ENCODE measurements around the gene TM7SF2. TPM values are rescaled to one million over a fixed set of nuclear protein-coding genes. Genes with fewer than 3 reads are reported as not detected.
A peak's percentile ranks its signal among the peaks of the same experiment; 100 is the strongest.

Gene TM7SF2
- total and polyA plus RNA-seq, 2 of the 13 experiments (the other 11 are each of a cell fraction or from before 2014, with no cell fraction given) = 56.0 to 66.9 TPM

DNA sequence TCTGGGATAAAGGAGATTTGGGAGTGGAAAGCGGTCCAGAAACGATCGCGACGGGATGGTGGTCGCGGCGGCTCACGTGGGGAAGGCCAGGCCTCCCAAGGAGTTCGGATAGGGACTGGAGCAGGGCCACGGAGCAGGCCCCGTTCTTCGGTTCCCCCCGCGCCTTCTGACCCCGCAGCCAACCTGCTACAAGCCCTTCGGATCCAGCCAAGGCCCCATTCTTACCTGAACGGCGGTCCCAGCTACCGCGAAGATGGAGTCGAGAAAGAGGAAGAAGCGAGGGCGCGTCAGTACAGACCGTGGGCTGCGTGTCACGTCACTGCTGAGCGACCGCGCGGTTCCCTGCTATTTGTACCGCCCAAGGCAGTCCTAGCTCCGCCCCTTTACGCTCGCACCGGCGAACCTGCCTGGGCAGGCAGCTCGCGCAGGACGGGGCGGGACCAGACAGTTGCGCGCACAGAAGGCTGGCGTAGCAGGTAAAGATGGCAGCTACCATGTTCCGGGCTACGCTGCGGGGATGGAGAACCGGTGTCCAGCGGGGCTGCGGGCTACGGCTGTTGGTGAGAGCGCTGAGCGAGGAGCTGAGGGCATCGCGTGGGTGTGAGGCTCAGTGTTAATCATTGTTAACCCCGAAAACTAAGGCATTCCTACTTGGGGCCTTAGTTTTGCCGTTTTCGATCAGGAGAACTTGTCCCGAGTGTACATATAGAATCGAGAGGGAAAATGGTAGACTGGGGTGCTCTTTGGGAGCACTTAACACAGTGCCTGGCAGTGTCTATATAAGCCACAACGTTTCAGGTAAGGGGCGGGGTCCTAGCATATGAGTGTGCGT is 10.4 kb downstream of the TM7SF2 start, which contains the start of the genes FAU and MRPL49 (continued):
- TF ChIP-seq TSC22D2 (CRISPR knock-in tag; IDR thresholded peaks at IDR 0.05; ENCODE audit: borderline replicate concordance) = no peak
- no peak for TF ChIP-seq ZMYM3 (CRISPR knock-in tag; IDR thresholded peaks at IDR 0.05)
- TF ChIP-seq, protein P1, sequence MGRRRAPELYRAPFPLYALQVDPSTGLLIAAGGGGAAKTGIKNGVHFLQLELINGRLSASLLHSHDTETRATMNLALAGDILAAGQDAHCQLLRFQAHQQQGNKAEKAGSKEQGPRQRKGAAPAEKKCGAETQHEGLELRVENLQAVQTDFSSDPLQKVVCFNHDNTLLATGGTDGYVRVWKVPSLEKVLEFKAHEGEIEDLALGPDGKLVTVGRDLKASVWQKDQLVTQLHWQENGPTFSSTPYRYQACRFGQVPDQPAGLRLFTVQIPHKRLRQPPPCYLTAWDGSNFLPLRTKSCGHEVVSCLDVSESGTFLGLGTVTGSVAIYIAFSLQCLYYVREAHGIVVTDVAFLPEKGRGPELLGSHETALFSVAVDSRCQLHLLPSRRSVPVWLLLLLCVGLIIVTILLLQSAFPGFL (CRISPR knock-in tag; IDR thresholded peaks at IDR 0.05) = no peak
- TF ChIP-seq, protein P2, sequence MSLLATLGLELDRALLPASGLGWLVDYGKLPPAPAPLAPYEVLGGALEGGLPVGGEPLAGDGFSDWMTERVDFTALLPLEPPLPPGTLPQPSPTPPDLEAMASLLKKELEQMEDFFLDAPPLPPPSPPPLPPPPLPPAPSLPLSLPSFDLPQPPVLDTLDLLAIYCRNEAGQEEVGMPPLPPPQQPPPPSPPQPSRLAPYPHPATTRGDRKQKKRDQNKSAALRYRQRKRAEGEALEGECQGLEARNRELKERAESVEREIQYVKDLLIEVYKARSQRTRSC (CRISPR knock-in tag; IDR thresholded peaks at IDR 0.05; ENCODE audit: low read depth) = peak; percentile 65; the same call in 1 of the 2 replicates
- TF ChIP-seq, protein P3, sequence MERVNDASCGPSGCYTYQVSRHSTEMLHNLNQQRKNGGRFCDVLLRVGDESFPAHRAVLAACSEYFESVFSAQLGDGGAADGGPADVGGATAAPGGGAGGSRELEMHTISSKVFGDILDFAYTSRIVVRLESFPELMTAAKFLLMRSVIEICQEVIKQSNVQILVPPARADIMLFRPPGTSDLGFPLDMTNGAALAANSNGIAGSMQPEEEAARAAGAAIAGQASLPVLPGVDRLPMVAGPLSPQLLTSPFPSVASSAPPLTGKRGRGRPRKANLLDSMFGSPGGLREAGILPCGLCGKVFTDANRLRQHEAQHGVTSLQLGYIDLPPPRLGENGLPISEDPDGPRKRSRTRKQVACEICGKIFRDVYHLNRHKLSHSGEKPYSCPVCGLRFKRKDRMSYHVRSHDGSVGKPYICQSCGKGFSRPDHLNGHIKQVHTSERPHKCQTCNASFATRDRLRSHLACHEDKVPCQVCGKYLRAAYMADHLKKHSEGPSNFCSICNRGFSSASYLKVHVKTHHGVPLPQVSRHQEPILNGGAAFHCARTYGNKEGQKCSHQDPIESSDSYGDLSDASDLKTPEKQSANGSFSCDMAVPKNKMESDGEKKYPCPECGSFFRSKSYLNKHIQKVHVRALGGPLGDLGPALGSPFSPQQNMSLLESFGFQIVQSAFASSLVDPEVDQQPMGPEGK (CRISPR knock-in tag; IDR thresholded peaks at IDR 0.05) = peak; percentile 42; the same call in 1 of the 2 replicates
- TF ChIP-seq, protein P4, sequence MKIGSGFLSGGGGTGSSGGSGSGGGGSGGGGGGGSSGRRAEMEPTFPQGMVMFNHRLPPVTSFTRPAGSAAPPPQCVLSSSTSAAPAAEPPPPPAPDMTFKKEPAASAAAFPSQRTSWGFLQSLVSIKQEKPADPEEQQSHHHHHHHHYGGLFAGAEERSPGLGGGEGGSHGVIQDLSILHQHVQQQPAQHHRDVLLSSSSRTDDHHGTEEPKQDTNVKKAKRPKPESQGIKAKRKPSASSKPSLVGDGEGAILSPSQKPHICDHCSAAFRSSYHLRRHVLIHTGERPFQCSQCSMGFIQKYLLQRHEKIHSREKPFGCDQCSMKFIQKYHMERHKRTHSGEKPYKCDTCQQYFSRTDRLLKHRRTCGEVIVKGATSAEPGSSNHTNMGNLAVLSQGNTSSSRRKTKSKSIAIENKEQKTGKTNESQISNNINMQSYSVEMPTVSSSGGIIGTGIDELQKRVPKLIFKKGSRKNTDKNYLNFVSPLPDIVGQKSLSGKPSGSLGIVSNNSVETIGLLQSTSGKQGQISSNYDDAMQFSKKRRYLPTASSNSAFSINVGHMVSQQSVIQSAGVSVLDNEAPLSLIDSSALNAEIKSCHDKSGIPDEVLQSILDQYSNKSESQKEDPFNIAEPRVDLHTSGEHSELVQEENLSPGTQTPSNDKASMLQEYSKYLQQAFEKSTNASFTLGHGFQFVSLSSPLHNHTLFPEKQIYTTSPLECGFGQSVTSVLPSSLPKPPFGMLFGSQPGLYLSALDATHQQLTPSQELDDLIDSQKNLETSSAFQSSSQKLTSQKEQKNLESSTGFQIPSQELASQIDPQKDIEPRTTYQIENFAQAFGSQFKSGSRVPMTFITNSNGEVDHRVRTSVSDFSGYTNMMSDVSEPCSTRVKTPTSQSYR (CRISPR knock-in tag; IDR thresholded peaks at IDR 0.05; ENCODE audit: borderline replicate concordance) = no peak
- TF ChIP-seq FOXK1 (CRISPR knock-in tag; IDR thresholded peaks at IDR 0.05; ENCODE audit: borderline replicate concordance, low read depth) = peak; percentile 93
- TF ChIP-seq GATA4 (IDR thresholded peaks at IDR 0.05; ENCODE audit: borderline replicate concordance, low read depth) = peak; percentile 60; the same call in 1 of the 2 replicates
- no peak; the same call in 1 of the 2 replicates for TF ChIP-seq ZNF816 (CRISPR knock-in tag; IDR thresholded peaks at IDR 0.05; ENCODE audit: borderline replicate concordance)
- TF ChIP-seq ZNF484 (CRISPR knock-in tag; IDR thresholded peaks at IDR 0.05; ENCODE audit: borderline replicate concordance, low read depth) = no peak
- TF ChIP-seq, protein P5, sequence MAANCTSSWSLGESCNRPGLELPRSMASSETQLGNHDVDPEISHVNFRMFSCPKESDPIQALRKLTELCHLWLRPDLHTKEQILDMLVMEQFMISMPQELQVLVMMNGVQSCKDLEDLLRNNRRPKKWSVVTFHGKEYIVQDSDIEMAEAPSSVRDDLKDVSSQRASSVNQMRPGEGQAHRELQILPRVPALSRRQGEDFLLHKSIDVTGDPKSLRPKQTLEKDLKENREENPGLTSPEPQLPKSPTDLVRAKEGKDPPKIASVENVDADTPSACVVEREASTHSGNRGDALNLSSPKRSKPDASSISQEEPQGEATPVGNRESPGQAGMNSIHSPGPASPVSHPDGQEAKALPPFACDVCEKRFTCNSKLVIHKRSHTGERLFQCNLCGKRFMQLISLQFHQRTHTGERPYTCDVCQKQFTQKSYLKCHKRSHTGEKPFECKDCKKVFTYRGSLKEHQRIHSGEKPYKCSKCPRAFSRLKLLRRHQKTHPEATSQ (CRISPR knock-in tag; IDR thresholded peaks at IDR 0.05; ENCODE audit: borderline replicate concordance) = 0 out of 2 replicates have a peak, but pooled peaks have one; percentile 39
- peak; percentile 64; the same call in 1 of the 2 replicates for TF ChIP-seq ZNF543 (CRISPR knock-in tag; IDR thresholded peaks at IDR 0.05)
- TF ChIP-seq NR2F1 (CRISPR knock-in tag; IDR thresholded peaks at IDR 0.05) = no peak
- peak; percentile 90 for TF ChIP-seq ZNF350 (CRISPR knock-in tag; IDR thresholded peaks at IDR 0.05; ENCODE audit: borderline replicate concordance, low read depth)
- TF ChIP-seq, protein P6, sequence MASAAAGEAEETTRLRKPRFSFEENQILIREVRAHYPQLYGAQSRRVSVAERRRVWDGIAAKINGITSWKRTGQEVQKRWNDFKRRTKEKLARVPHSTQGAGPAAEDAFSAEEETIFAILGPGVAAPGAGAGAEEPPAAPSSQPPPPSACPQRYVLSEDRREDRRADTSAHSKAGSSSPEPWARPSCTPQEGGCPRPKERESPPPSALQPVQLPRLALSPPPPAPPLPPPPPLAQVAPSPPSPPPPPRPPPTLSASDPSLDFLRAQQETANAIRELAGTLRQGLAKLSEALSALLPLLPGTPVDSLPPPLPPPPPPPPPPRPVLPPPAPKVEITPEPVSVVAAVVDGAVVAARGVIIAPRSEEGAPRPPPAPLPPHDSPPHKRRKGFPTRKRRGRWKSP (CRISPR knock-in tag; IDR thresholded peaks at IDR 0.05) = no peak; the same call in 1 of the 2 replicates
- TF ChIP-seq ZNF552 (CRISPR knock-in tag; IDR thresholded peaks at IDR 0.05; ENCODE audit: borderline replicate concordance) = peak; percentile 17; the same call in 1 of the 2 replicates

All from HepG2 (cell line).